RWPE2 (cell line): ENCODE measurements around the gene NUTM2E.
"Not testable (repeated sequence)": the region's sequence is repeated elsewhere in the genome, so short reads cannot be mapped to it uniquely, and the experiment has no call there.

Experiments used
- ATAC-seq: fragments of 200-7000 bp; cut with Tn5 transposase; 3 replicates; pipeline ENCODE4 v1.9.1; 2021; ENCODE audit warnings: low read depth
- DNase-seq: peaks from one replicate; pipeline ENCODE4 v3.0.0-alpha.2; 2020; ENCODE audit warnings: low spot score
- H3K27ac ChIP-seq: fragments of 450-650 bp; 2 replicates; pipeline ENCODE4 v1.5.1; 2017; ENCODE audit warnings: mild to moderate bottlenecking; ENCODE audit not compliant: poor library complexity, severe bottlenecking
- H3K27me3 ChIP-seq: fragments of 250-450 bp; sonication (Bioruptor Pico); 2 replicates; pipeline ENCODE4 v1.5.1; 2021; ENCODE audit warnings: mild to moderate bottlenecking, moderate library complexity; ENCODE audit not compliant: insufficient read depth, poor library complexity, severe bottlenecking
- H3K36me3 ChIP-seq: fragments of 250-450 bp; sonication (Bioruptor Pico); 2 replicates; pipeline ENCODE4 v1.5.1; 2020; ENCODE audit warnings: low read depth, mild to moderate bottlenecking, moderate library complexity
- H3K4me1 ChIP-seq: fragments of 250-450 bp; sonication (Bioruptor Pico); 2 replicates; pipeline ENCODE4 v1.5.1; 2021; ENCODE audit warnings: mild to moderate bottlenecking, moderate library complexity; ENCODE audit not compliant: insufficient read depth, poor library complexity, severe bottlenecking
- H3K4me3 ChIP-seq: fragments of 250-450 bp; sonication (Bioruptor Pico); 2 replicates; pipeline ENCODE4 v1.5.1; 2021; ENCODE audit warnings: mild to moderate bottlenecking, moderate library complexity; ENCODE audit not compliant: severe bottlenecking
- H3K9me3 ChIP-seq: fragments of 250-450 bp; sonication (Bioruptor Pico); 2 replicates; pipeline ENCODE4 v1.5.1; 2021; ENCODE audit warnings: mild to moderate bottlenecking, moderate library complexity; ENCODE audit not compliant: severe bottlenecking

Gene NUTM2E

GRCh38 chr10:79866903-79867551 is 40.5 kb downstream of the NUTM2E start:
- not testable (repeated sequence) for DNase-seq, H3K9me3 ChIP-seq, H3K4me3 ChIP-seq, H3K4me1 ChIP-seq, H3K27me3 ChIP-seq, H3K36me3 ChIP-seq, H3K27ac ChIP-seq
- peak; percentile 60; the same call in 2 of the 3 replicates for ATAC-seq

DNA sequence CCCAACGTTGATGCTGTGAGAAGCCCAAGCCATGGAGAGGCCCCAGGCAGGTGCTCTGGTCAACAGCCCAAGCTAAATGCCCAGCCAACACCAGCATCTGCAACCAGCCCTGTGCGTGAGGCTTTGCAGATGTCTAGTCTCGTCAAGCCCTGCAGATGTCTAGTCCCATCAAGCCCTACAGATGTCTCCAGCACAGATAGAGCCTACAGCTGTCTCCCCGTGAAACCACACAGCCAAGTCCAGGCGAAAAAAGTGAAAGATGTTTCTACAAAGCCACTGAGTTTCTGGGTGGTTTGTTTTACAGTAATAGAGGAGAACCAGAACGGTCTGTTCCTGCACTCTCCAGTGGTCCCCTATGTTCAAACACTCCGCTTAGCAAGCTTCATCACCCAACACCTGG is 41.5 kb downstream of the NUTM2E start:
- not testable (repeated sequence) for H3K4me3 ChIP-seq, H3K27ac ChIP-seq, ATAC-seq, DNase-seq, H3K4me1 ChIP-seq, H3K36me3 ChIP-seq, H3K9me3 ChIP-seq, H3K27me3 ChIP-seq

DNA sequence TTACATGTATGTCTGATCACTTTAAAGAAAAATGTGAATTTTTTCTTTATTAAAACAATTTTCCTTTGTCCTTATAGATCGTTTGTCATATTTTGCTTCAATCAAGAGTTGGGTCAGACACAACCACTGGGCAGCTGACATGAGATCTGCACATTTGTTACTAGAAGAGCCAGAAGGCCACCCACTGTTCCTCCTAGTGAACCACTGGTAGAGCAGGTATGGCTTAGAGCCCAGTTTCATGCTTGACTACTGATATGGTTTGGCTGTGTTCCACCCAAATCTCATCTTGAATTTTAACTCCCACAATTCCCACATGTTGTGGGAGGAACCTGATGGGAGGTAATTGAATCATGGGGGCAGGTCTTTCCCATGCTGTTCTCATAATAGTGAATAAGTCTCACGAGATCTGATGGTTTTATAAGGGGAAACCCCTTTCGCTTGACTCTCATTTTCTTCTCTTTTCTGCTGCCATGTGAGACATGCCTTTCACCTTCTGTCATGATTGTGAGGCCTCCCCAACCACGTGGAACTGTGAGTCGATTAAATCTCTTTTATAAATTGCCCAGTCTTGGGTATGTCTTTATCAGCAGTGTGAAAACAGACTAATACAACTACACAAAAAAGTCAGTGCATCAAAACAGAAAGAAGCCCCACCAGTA is 43.0 kb downstream of the NUTM2E start:
- DNase-seq, H3K27me3 ChIP-seq, H3K9me3 ChIP-seq, H3K4me3 ChIP-seq, H3K27ac ChIP-seq, H3K4me1 ChIP-seq, H3K36me3 ChIP-seq: not testable (repeated sequence)
- peak; percentile 46; the same call in 2 of the 3 replicates for ATAC-seq

DNA sequence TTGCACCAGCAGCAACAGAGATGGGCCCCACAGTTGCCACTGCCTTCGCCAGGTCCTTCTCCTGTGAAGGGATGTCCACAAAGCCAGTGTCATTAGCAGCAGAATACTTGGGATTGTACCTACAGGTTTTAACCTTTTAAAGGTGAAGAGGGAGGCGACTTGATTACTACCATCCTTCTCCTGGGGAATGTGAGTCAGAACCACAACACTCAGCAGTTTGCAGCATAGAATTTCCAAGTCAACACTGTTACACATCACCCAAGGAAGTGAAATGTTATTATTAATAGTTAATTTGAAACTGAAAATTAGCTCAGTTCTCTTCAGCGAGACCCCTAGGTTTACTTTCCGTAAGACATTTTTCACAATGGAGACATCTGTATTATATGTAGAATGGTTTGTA is 45.2 kb downstream of the NUTM2E start:
- not testable (repeated sequence) for H3K4me1 ChIP-seq, DNase-seq, H3K27me3 ChIP-seq, H3K9me3 ChIP-seq, H3K4me3 ChIP-seq, H3K36me3 ChIP-seq, H3K27ac ChIP-seq, ATAC-seq
